NT2/D1 (cell line): ENCODE measurements around the gene MKLN1.

Source experiments
- DNase-seq: peaks from one replicate; pipeline ENCODE4 v3.0.0-alpha.2; 2011; ENCODE audit warnings: low read depth, low spot score
- H3K27me3 ChIP-seq: 2 replicates; pipeline ENCODE4 v1.6.0; 2011; ENCODE audit warnings: mild to moderate bottlenecking; ENCODE audit not compliant: insufficient read length, insufficient read depth
- H3K36me3 ChIP-seq: 2 replicates; pipeline ENCODE4 v1.6.1; 2011; ENCODE audit warnings: mild to moderate bottlenecking, low read length, mixed read lengths; ENCODE audit not compliant: insufficient read depth, insufficient read length
- H3K4me1 ChIP-seq: 2 replicates; pipeline ENCODE4 v1.5.1; 2011; ENCODE audit not compliant: insufficient read depth, insufficient read length
- H3K4me3 ChIP-seq: 2 replicates; pipeline ENCODE4 v1.5.1; 2011; ENCODE audit warnings: low read depth; ENCODE audit not compliant: insufficient read length
- H3K9ac ChIP-seq: 2 replicates; pipeline ENCODE4 v1.6.0; 2011; ENCODE audit warnings: low read depth; ENCODE audit not compliant: insufficient read length
- H3K9me3 ChIP-seq: 2 replicates; pipeline ENCODE4 v1.5.1; 2011; ENCODE audit warnings: mild to moderate bottlenecking, low read length; ENCODE audit not compliant: insufficient read depth
- SUZ12 ChIP-seq: IDR thresholded peaks from 2 replicates; pipeline ENCODE4 v1.6.1; 2011; ENCODE audit not compliant: insufficient read length, insufficient read depth; ENCODE audit errors: extremely low read depth
- YY1 ChIP-seq: IDR thresholded peaks from 2 replicates; pipeline ENCODE4 v1.6.1; 2011; ENCODE audit not compliant: insufficient read length, insufficient read depth
- ZNF274 ChIP-seq: IDR thresholded peaks from 2 replicates; pipeline ENCODE4 v1.6.1; 2011; ENCODE audit warnings: mild to moderate bottlenecking, low read depth, low read length

Gene MKLN1

GRCh38 chr7:131355917-131356777 is 28.5 kb downstream of the MKLN1 start:
- H3K36me3 ChIP-seq = no peaks in the 10 kb centered on the region
- no peaks in the 10 kb centered on the region for H3K9me3 ChIP-seq
- H3K4me3 ChIP-seq = no peak overlapping the region
- no peak for DNase-seq
- no peaks in the 10 kb centered on the region for H3K4me1 ChIP-seq
- H3K9ac ChIP-seq = no peak overlapping the region
- no peaks in the 10 kb centered on the region for H3K27me3 ChIP-seq
- TF ChIP-seq SUZ12 (no peak), ZNF274 (no peak)

- Histone ChIP-seq H3K36me3 (no peaks in the 10 kb centered on the region), H3K9me3 (no peaks in the 10 kb centered on the region), H3K27me3 (no peaks in the 10 kb centered on the region), H3K4me1 (no peaks in the 10 kb centered on the region), H3K4me3 (no peak overlapping the region), H3K9ac (no peak overlapping the region)
- no peak for DNase-seq
- TF ChIP-seq SUZ12 (no peak), ZNF274 (no peak), YY1 (no peak)
These were observed 29.7 kb downstream of the MKLN1 start for GRCh38 chr7:131357282-131357880.

DNA sequence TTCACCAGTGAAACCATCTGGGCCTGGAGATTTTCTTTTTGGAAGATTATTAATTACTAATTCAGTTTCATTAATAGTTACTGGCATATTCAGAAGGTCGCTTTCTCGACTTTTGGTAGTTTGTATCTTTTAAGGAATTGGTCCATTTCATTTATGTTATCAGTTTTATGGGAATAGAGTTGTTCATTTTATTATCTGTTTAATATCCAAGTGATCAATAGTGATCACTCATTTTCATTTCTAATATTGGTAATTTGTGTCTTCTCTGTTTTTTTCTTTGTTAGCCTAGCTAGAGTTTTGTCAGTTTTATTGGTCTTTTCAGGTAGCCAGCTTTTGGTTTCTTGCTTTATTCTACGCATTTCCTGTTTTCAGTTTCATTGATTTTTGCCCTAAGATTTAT is 31.0 kb downstream of the MKLN1 start:
- Histone ChIP-seq H3K36me3 (no peaks in the 10 kb centered on the region), H3K9me3 (no peaks in the 10 kb centered on the region), H3K4me1 (no peaks in the 10 kb centered on the region), H3K9ac (no peak overlapping the region), H3K27me3 (no peaks in the 10 kb centered on the region), H3K4me3 (no peak overlapping the region)
- DNase-seq = no peak
- TF ChIP-seq YY1 (no peak), ZNF274 (no peak), SUZ12 (no peak)

GRCh38 chr7:131359136-131359776 is 31.6 kb downstream of the MKLN1 start:
- no peak overlapping the region for H3K9ac ChIP-seq
- no peaks in the 10 kb centered on the region for H3K9me3 ChIP-seq
- no peaks in the 10 kb centered on the region for H3K27me3 ChIP-seq
- H3K4me1 ChIP-seq = no peaks in the 10 kb centered on the region
- H3K4me3 ChIP-seq = no peak overlapping the region
- TF ChIP-seq SUZ12 (no peak), YY1 (no peak), ZNF274 (no peak)
- no peak for DNase-seq
- H3K36me3 ChIP-seq = no peaks in the 10 kb centered on the region

DNA sequence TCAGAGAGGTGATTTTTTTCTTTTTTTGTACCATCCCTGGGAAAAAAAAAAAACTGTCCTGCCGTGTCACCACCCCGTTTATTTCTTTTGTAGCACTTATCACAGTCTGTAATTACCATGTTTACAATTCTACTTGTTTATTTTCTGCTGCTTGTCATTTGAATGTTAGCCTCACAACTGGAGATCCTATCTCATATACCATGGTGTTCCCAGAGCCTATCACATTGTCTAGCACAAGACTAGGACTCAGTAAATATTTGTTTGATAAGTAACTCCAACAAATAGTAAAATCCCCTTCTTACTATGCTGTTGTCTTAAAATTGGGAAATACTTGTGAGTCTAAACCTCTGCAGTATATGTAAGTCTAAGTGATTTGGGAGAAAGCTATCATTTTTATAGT is 36.0 kb downstream of the MKLN1 start:
- H3K9ac ChIP-seq = no peak overlapping the region
- H3K27me3 ChIP-seq = no peaks in the 10 kb centered on the region
- DNase-seq = no peak
- no peaks in the 10 kb centered on the region for H3K36me3 ChIP-seq
- TF ChIP-seq YY1 (no peak), SUZ12 (no peak), ZNF274 (no peak)
- H3K4me3 ChIP-seq = no peak overlapping the region
- H3K4me1 ChIP-seq = no peaks in the 10 kb centered on the region
- no peaks in the 10 kb centered on the region for H3K9me3 ChIP-seq

- Histone ChIP-seq H3K9me3 (no peaks in the 10 kb centered on the region), H3K4me3 (no peak overlapping the region), H3K27me3 (no peaks in the 10 kb centered on the region), H3K9ac (no peak overlapping the region), H3K36me3 (no peaks in the 10 kb centered on the region), H3K4me1 (no peaks in the 10 kb centered on the region)
- TF ChIP-seq SUZ12 (no peak), YY1 (no peak), ZNF274 (no peak)
- no peak for DNase-seq
These were observed 37.2 kb downstream of the MKLN1 start for GRCh38 chr7:131364767-131365344.

GRCh38 chr7:131365838-131366237 is 38.2 kb downstream of the MKLN1 start:
- Histone ChIP-seq H3K4me1 (no peaks in the 10 kb centered on the region), H3K9me3 (no peaks in the 10 kb centered on the region), H3K36me3 (no peaks in the 10 kb centered on the region), H3K27me3 (no peaks in the 10 kb centered on the region), H3K4me3 (no peak overlapping the region), H3K9ac (no peak overlapping the region)
- TF ChIP-seq ZNF274 = no peak
- no peak for TF ChIP-seq YY1
- no peak for DNase-seq
